ENCODE results near the gene FBXO4.

Gene FBXO4

GRCh38 chr5:41885286-41885685 is 39.8 kb upstream of the FBXO4 start:
- no peaks in the 10 kb centered on the region for H3K79me2 ChIP-seq (ENCODE audit: insufficient read depth, low read depth)

GRCh38 chr5:41891066-41891707 is 33.9 kb upstream of the FBXO4 start:
- Histone ChIP-seq H3K27me3 (ENCODE audit: insufficient read depth, low read depth) (no peaks in the 10 kb centered on the region), H4K20me1 (ENCODE audit: insufficient read depth) (no peaks in the 10 kb centered on the region), H3K4me2 (peak overlapping the region; percentile 50), H3K4me3 (IDR thresholded peaks at IDR 0.05; ENCODE audit: insufficient read depth, low read depth, low read length) (no peak overlapping the region), H3K27ac (peak overlapping the region; percentile 47), H3K4me1 (ENCODE audit: low read depth, poor library complexity, severe bottlenecking) (peaks cover 44% of the 10 kb centered on the region), H2AFZ (ENCODE audit: low read depth) (peak overlapping the region; percentile 28; the same call in 1 of the 2 replicates), H3K79me2 (ENCODE audit: insufficient read depth, low read depth) (no peaks in the 10 kb centered on the region), H3K9ac (no peak overlapping the region), H3K36me3 (ENCODE audit: insufficient read depth) (no peaks in the 10 kb centered on the region)
- TF ChIP-seq CTCF (conservative IDR thresholded peaks at IDR 0.05; ENCODE audit: low read depth, low read length): no peak

More at GRCh38 chr5:41885286-41885685, 39.8 kb upstream of the FBXO4 start:
- Histone ChIP-seq H2AFZ (ENCODE audit: low read depth) (no peak overlapping the region), H3K4me1 (ENCODE audit: low read depth, poor library complexity, severe bottlenecking) (peaks cover 40% of the 10 kb centered on the region), H3K27me3 (ENCODE audit: insufficient read depth, low read depth) (no peaks in the 10 kb centered on the region), H3K4me3 (IDR thresholded peaks at IDR 0.05; ENCODE audit: insufficient read depth, low read depth, low read length) (no peak overlapping the region), H3K27ac (no peak overlapping the region), H4K20me1 (ENCODE audit: insufficient read depth) (no peaks in the 10 kb centered on the region), H3K36me3 (ENCODE audit: insufficient read depth) (no peaks in the 10 kb centered on the region), H3K9ac (no peak overlapping the region), H3K4me2 (peak overlapping the region; percentile 0; the same call in 1 of the 2 replicates)
- no peak for TF ChIP-seq CTCF (conservative IDR thresholded peaks at IDR 0.05; ENCODE audit: low read depth, low read length)

GRCh38 chr5:41892031-41892430 is 33.0 kb upstream of the FBXO4 start:
- H3K27me3 ChIP-seq (ENCODE audit: insufficient read depth, low read depth): no peaks in the 10 kb centered on the region
- TF ChIP-seq CTCF (conservative IDR thresholded peaks at IDR 0.05; ENCODE audit: low read depth, low read length): no peak
- H3K36me3 ChIP-seq (ENCODE audit: insufficient read depth): no peaks in the 10 kb centered on the region
- no peaks in the 10 kb centered on the region for H3K79me2 ChIP-seq (ENCODE audit: insufficient read depth, low read depth)
- H2AFZ ChIP-seq (ENCODE audit: low read depth): no peak overlapping the region
- peaks cover 44% of the 10 kb centered on the region for H3K4me1 ChIP-seq (ENCODE audit: low read depth, poor library complexity, severe bottlenecking)
- H3K27ac ChIP-seq: peak overlapping the region; percentile 47; the same call in 1 of the 2 replicates
- H3K9ac ChIP-seq: no peak overlapping the region
- no peak overlapping the region for H3K4me3 ChIP-seq (IDR thresholded peaks at IDR 0.05; ENCODE audit: insufficient read depth, low read depth, low read length)
- H4K20me1 ChIP-seq (ENCODE audit: insufficient read depth): no peaks in the 10 kb centered on the region
- peak overlapping the region; percentile 50; the same call in 1 of the 2 replicates for H3K4me2 ChIP-seq

GRCh38 chr5:41893074-41893851 is 31.8 kb upstream of the FBXO4 start:
- Histone ChIP-seq H3K79me2 (ENCODE audit: insufficient read depth, low read depth) (no peaks in the 10 kb centered on the region), H4K20me1 (ENCODE audit: insufficient read depth) (no peaks in the 10 kb centered on the region), H3K4me3 (IDR thresholded peaks at IDR 0.05; ENCODE audit: insufficient read depth, low read depth, low read length) (no peak overlapping the region), H3K9ac (no peak overlapping the region), H3K36me3 (ENCODE audit: insufficient read depth) (no peaks in the 10 kb centered on the region), H3K27ac (no peak overlapping the region), H3K4me1 (ENCODE audit: low read depth, poor library complexity, severe bottlenecking) (peaks cover 44% of the 10 kb centered on the region), H2AFZ (ENCODE audit: low read depth) (peak overlapping the region; percentile 22; the same call in 1 of the 2 replicates), H3K27me3 (ENCODE audit: insufficient read depth, low read depth) (no peaks in the 10 kb centered on the region), H3K4me2 (peak overlapping the region; percentile 71)
- TF ChIP-seq CTCF (conservative IDR thresholded peaks at IDR 0.05; ENCODE audit: low read depth, low read length): no peak

All from KMS-11 (cell line).